ENCODE results near the gene KIF6.

GRCh38 chr6:39338397-39338796 lies 386.8 kb downstream of the KIF6 start:
- TF ChIP-seq CTCF (IDR thresholded peaks at IDR 0.05; ENCODE audit: insufficient read depth, low read length) (no peak), POLR2AphosphoS5 (IDR thresholded peaks at IDR 0.05; ENCODE audit: low read depth) (no peak), GABPA (IDR thresholded peaks at IDR 0.05; ENCODE audit: low read depth) (no peak)
